Central memory CD8-positive, alpha-beta T cell (primary cell): ENCODE measurements around the gene TFG.
"Not testable (repeated sequence)": the region's sequence is repeated elsewhere in the genome, so short reads cannot be mapped to it uniquely, and the experiment has no call there.

Experiments used
- ATAC-seq: fragments of 150-1000 bp; cut with Tn5 transposase; replicated peaks from 2 replicates; pipeline ENCODE4 v1.10.0; 2022; ENCODE audit warnings: mild to moderate bottlenecking, moderate FRiP score, moderate number of reproducible peaks; ENCODE audit not compliant: poor library complexity, severe bottlenecking; ENCODE audit errors: extremely low read depth
- DNase-seq, 2 donors: peaks; one replicate each; pipeline ENCODE4 v3.0.0; 2021; ENCODE audit warnings: low spot score in 2 of 2
- H3K27ac Mint-ChIP-seq: one replicate; pipeline ENCODE4 v1.8.0; 2022; ENCODE audit warnings: low read depth, mild to moderate bottlenecking, moderate library complexity, mixed read lengths
- H3K27me3 Mint-ChIP-seq: one replicate; pipeline ENCODE4 v1.8.0; 2022; ENCODE audit warnings: mixed read lengths
- H3K36me3 Mint-ChIP-seq: one replicate; pipeline ENCODE4 v1.8.0; 2022; ENCODE audit warnings: mild to moderate bottlenecking, moderate library complexity, mixed read lengths; ENCODE audit not compliant: insufficient read depth
- H3K4me1 Mint-ChIP-seq: one replicate; pipeline ENCODE4 v1.8.0; 2022; ENCODE audit warnings: mixed read lengths
- H3K4me3 Mint-ChIP-seq: one replicate; pipeline ENCODE4 v1.8.0; 2022; ENCODE audit warnings: mild to moderate bottlenecking, moderate library complexity, mixed read lengths
- H3K9me3 Mint-ChIP-seq: one replicate; pipeline ENCODE4 v1.8.0; 2022; ENCODE audit warnings: mixed read lengths

Gene TFG

DNA sequence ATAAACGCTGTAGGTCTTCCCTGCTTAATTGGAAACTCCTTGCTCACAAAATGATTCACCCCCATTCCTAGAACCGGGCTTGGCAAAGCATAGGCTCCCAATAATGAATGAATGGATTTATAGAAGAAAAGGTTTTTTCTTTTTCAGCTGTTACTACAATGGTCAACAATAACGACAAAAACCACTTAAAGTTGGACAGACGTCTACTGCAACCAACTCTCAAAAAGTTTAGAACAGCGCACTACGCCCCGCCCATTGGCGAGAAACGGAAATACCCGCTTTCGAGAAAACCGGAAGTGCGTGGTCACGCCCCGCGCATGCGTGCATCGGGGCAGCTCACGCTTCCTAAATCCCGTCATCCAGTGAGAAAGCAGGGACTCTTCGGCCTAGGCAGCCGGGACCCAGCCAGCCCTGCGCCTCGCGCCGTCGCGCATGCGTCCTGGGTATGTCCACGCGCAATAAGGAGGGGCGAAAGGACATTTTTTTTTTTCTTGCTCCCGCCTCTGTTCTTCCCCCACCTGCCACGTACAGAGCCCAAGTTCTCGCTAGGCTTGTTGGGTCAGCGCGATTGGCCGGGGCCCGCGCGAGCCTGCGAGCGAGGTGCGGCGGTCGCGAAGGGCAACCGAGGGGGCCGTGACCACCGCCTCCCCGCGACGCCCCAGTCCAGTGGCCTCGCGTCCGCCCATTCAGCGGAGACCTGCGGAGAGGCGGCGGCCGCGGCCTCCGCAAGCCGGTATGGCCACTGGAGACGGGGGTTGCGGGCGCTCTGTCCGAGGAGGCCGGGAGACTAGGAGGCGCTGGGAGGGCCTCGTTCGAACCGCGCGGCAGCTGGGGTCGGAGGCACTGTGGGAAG is at the start of gene TFG:
TFG (plus strand) TSS at position 506 of the 853 bp plus-strand sequence. CDS start 4,192 bp downstream, outside the sequence.
- ATAC-seq (peak; percentile 91), DNase-seq (peak; percentile 94 to 97)
- peaks cover 19% of the 10 kb centered on the region for H3K27me3 Mint-ChIP-seq
- H3K4me3 Mint-ChIP-seq, result peak within 1 kb of the TSS; percentile 85
- peaks cover 4% of the 10 kb centered on the region for H3K9me3 Mint-ChIP-seq
- peaks cover 41% of the 10 kb centered on the region for H3K4me1 Mint-ChIP-seq
- peaks cover 28% of the 10 kb centered on the region for H3K36me3 Mint-ChIP-seq
- H3K27ac Mint-ChIP-seq, result peak within 1 kb of the TSS; percentile 96

DNA sequence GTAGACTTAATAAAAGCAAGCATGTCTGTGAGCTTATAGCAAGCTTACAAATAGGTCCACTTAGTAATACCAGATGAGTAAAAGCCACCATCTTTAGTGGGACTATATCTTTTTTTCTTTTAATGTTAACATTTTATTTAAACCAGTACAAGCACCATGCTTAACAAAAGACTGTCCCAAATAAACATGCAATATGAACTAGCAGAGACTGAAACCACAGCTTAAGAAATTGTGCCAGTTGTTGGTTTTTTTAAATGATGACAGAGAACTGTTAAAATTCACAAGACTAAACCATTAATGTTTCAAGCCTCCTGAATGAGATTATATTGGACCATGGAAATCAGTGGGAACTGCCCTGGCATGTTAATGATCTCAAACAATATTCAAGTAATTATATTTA is 48.0 kb upstream of the TFG start:
- ATAC-seq, H3K4me1 Mint-ChIP-seq, H3K4me3 Mint-ChIP-seq, H3K9me3 Mint-ChIP-seq, H3K27ac Mint-ChIP-seq, DNase-seq, H3K36me3 Mint-ChIP-seq: not testable (repeated sequence)
- H3K27me3 Mint-ChIP-seq, result peaks cover 18% of the 10 kb centered on the region

DNA sequence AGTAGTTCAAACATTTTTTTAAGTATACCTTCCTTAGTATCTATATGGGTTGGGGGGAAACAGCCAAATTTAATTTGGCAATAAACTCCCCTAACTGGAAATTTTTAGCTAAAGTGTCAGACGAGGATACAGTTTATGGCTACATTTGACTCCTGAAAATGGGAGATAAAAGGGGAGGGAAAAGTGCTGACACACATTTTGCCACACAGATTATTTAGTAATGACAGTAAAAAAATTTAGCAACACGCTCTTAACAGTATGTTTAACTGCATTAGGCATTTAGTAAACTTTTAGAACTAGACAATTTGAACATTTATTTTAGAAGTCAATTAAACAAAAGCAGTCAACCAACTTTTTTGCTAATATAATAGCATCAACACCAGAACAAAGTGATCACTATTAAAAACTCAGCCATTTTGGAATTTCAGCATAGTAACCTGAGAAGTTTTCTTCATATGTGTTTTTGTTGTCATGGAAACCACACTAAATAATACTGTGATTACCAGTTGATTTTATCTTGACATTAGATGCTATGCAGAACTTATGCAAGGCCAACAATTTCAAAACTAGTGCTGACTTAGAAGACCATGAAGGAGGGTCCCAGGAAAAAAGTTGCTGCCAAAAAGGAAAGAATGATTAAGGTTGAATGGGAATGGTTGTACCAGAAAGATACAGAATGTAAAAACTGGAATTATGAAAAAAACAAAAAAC is 47.0 kb upstream of the TFG start:
- DNase-seq (no peak), ATAC-seq (no peak)
- H3K36me3 Mint-ChIP-seq, result no peaks in the 10 kb centered on the region
- H3K4me1 Mint-ChIP-seq, result peaks cover 6% of the 10 kb centered on the region
- no peak overlapping the region for H3K4me3 Mint-ChIP-seq
- H3K27ac Mint-ChIP-seq, result no peak overlapping the region
- H3K27me3 Mint-ChIP-seq, result peaks cover 18% of the 10 kb centered on the region
- no peaks in the 10 kb centered on the region for H3K9me3 Mint-ChIP-seq

DNA sequence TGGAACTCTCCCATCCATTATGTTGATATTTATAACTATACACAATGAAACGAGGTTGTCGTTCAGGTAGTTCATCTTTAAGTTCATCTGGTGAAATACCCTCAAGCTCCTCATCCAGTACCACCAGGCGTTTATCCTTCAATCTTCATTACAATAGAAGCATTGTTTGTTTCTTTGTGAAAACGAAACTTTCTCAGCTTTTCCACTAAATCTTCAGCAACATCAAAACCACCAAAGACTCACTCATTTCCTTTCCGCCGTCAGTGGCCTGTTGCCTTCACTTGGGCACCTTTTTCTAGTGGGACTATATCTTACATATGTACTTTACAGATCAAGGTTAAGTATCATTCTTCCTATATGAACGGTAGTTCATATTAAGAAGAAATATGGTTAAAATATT is 44.1 kb upstream of the TFG start:
- Mint-ChIP-seq H3K4me1 (peaks cover 6% of the 10 kb centered on the region), H3K27ac (no peak overlapping the region), H3K4me3 (no peak overlapping the region), H3K36me3 (no peaks in the 10 kb centered on the region), H3K27me3 (peaks cover 18% of the 10 kb centered on the region), H3K9me3 (peaks cover 3% of the 10 kb centered on the region)
- DNase-seq (no peak), ATAC-seq (no peak)

- not testable (repeated sequence) for DNase-seq
Measured at GRCh38 chr3:100666699-100667098, 42.6 kb upstream of the TFG start.

DNA sequence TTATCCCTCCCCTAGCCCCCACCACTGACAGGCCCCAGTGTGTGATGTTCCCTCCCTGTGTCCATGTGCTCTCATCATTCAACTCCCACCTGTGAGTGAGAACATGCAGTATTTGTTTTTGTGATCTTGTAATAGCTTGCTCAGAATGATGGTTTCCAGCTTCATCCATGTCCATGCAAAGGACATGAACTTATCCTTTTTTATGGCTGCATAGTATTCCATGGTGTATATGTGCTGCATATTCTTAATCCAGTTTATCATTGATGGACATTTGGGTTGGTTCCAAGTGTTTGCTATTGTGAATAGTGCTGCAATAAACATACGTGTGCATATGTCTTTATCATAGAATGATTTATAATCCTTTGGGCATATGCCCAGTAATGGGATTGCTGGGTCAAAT is 42.0 kb upstream of the TFG start:
- not testable (repeated sequence) for H3K4me3 Mint-ChIP-seq, H3K9me3 Mint-ChIP-seq, H3K27ac Mint-ChIP-seq, DNase-seq, H3K36me3 Mint-ChIP-seq, H3K4me1 Mint-ChIP-seq, ATAC-seq
- peaks cover 15% of the 10 kb centered on the region for H3K27me3 Mint-ChIP-seq

More at GRCh38 chr3:100666699-100667098, 42.6 kb upstream of the TFG start:
- H3K36me3 Mint-ChIP-seq, H3K9me3 Mint-ChIP-seq, H3K4me1 Mint-ChIP-seq, H3K4me3 Mint-ChIP-seq, ATAC-seq, H3K27ac Mint-ChIP-seq: not testable (repeated sequence)
- peaks cover 18% of the 10 kb centered on the region for H3K27me3 Mint-ChIP-seq

GRCh38 chr3:100670995-100671394 is 38.3 kb upstream of the TFG start:
- not testable (repeated sequence) for H3K9me3 Mint-ChIP-seq, H3K4me1 Mint-ChIP-seq, H3K27ac Mint-ChIP-seq, H3K36me3 Mint-ChIP-seq, DNase-seq, H3K4me3 Mint-ChIP-seq, ATAC-seq
- H3K27me3 Mint-ChIP-seq, result peaks cover 11% of the 10 kb centered on the region

DNA sequence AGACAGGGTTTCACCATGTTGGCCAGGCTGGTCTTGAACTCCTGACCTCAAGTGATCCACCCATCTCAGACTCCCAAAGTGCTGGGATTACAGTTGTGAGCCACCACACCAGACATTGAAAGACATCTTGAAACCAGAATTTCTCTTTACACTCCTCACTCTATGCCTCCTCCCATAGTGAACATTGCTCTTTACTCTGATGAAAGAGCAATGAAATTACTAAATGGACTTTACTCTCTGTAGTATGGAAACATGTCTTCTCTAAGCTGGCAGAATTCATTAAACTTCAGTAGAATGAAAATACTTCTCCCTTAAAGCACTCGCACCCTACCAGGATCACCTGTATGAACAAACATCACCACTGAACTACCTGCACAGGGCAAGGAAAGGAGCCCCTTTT is 27.8 kb upstream of the TFG start:
- no peaks in the 10 kb centered on the region for H3K36me3 Mint-ChIP-seq
- no peaks in the 10 kb centered on the region for H3K9me3 Mint-ChIP-seq
- H3K27me3 Mint-ChIP-seq, result peaks cover 43% of the 10 kb centered on the region
- no peak overlapping the region for H3K4me3 Mint-ChIP-seq
- no peak overlapping the region for H3K27ac Mint-ChIP-seq
- no peak for ATAC-seq
- H3K4me1 Mint-ChIP-seq, result no peaks in the 10 kb centered on the region
- DNase-seq, result no peak

DNA sequence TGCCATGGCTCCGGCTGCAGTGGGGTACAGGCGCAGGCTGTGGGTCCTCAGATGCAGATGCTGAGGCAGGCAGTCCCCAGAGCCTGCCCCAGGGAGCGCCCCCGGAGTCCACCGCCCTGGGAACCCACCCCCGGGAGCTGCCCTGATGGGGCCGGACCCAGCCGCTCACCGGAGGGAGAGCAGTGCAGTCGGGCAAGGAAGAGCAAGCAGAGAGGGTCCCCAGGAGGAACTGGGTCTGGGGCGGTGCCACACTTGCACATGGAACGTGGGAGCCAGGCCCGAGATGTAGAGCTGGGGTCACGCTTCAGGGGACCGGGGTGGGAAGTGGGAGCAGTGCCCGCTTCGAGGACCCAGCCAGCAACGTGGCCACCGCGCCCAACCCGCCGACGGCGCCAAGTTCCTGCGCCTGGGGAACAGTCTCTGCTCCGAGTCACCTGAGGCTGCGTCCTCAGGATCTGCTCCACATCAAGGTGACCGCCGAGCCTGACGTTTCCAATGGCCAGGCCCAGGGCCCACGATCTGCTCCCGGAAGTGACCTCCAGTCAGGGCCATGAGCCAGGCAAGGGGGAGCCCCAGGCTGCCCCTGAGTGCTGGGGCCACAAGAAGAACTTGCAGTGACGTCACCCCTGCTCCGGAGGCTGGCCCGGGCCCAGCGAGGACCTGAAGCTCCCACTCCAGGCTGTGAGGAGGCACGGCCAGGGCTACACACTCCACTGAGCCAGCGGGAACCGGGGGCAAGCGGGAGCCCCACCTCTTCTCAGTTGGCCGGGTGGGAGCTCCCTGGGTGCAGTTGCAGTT is 27.0 kb upstream of the TFG start:
- H3K27ac Mint-ChIP-seq, result no peak overlapping the region
- no peaks in the 10 kb centered on the region for H3K9me3 Mint-ChIP-seq
- DNase-seq (no peak), ATAC-seq (no peak)
- peaks cover 35% of the 10 kb centered on the region for H3K27me3 Mint-ChIP-seq
- no peaks in the 10 kb centered on the region for H3K4me1 Mint-ChIP-seq
- H3K4me3 Mint-ChIP-seq, result no peak overlapping the region
- no peaks in the 10 kb centered on the region for H3K36me3 Mint-ChIP-seq

- no peak overlapping the region for H3K4me3 Mint-ChIP-seq
- peaks cover under 1% of the 10 kb centered on the region for H3K9me3 Mint-ChIP-seq
- no peaks in the 10 kb centered on the region for H3K4me1 Mint-ChIP-seq
- ATAC-seq, result no peak
- peaks cover 30% of the 10 kb centered on the region for H3K27me3 Mint-ChIP-seq
- no peak for DNase-seq
- H3K36me3 Mint-ChIP-seq, result no peaks in the 10 kb centered on the region
- no peak overlapping the region for H3K27ac Mint-ChIP-seq
Measured at GRCh38 chr3:100682854-100683760, 26.2 kb upstream of the TFG start.

GRCh38 chr3:100693225-100693624 is 16.1 kb upstream of the TFG start:
- Mint-ChIP-seq H3K27ac (no peak overlapping the region), H3K4me3 (no peak overlapping the region), H3K27me3 (peaks cover 97% of the 10 kb centered on the region), H3K9me3 (peaks cover 3% of the 10 kb centered on the region), H3K36me3 (no peaks in the 10 kb centered on the region), H3K4me1 (no peaks in the 10 kb centered on the region)
- ATAC-seq (no peak), DNase-seq (no peak)

DNA sequence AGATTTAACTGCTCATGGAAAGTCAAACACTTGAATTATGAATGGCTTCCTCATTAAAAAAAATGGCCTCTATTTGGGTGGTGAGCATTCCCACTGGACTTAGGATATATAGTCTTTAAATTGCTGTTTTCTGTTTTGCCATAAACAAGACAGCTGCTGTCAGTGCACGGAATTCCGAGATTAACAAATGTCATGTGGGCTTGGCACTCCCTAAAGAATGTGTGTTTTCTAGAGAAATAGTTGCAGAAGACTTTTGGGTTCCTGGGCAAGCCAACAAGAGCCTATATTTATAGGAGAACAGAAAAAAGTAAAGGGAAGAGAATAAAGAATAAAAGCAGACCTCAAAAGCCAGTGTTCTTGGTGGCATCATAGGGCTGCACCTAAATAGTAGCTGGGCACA is 13.6 kb upstream of the TFG start:
- H3K27ac Mint-ChIP-seq, result no peak overlapping the region
- no peaks in the 10 kb centered on the region for H3K9me3 Mint-ChIP-seq
- DNase-seq (no peak), ATAC-seq (no peak)
- no peak overlapping the region for H3K4me3 Mint-ChIP-seq
- H3K27me3 Mint-ChIP-seq, result peaks cover 97% of the 10 kb centered on the region
- H3K4me1 Mint-ChIP-seq, result no peaks in the 10 kb centered on the region
- H3K36me3 Mint-ChIP-seq, result no peaks in the 10 kb centered on the region
